ENCODE data around the gene ZNF438.

DNA sequence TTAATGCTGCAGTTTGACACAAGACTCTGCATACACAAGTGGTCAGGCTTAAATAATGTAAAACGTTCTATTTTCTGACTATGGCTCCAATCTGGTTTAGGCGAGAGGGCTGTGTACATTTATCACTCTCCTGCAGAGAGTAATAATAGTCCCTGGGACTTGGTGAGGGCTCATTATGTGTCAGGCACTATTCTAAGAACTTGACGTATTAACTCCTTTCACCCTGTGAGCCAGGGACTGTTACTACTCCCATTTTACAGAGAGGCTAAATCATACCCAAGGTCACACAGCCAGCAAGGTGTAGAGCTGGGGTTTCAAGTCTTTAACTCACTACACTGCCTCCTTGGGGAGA is 214.9 kb downstream of the ZNF438 start:
- TF ChIP-seq, protein P1, sequence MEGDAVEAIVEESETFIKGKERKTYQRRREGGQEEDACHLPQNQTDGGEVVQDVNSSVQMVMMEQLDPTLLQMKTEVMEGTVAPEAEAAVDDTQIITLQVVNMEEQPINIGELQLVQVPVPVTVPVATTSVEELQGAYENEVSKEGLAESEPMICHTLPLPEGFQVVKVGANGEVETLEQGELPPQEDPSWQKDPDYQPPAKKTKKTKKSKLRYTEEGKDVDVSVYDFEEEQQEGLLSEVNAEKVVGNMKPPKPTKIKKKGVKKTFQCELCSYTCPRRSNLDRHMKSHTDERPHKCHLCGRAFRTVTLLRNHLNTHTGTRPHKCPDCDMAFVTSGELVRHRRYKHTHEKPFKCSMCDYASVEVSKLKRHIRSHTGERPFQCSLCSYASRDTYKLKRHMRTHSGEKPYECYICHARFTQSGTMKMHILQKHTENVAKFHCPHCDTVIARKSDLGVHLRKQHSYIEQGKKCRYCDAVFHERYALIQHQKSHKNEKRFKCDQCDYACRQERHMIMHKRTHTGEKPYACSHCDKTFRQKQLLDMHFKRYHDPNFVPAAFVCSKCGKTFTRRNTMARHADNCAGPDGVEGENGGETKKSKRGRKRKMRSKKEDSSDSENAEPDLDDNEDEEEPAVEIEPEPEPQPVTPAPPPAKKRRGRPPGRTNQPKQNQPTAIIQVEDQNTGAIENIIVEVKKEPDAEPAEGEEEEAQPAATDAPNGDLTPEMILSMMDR (conservative IDR thresholded peaks at IDR 0.05) = no peak
- TF ChIP-seq ZFX (IDR thresholded peaks at IDR 0.05) = no peak
